GM19455 (cell line): ENCODE measurements around the gene UQCR11.

Source experiments
- ATAC-seq: cut with Tn5 transposase; IDR thresholded peaks from one replicate; pipeline ENCODE4 v1.9.1; 2021; ENCODE audit not compliant: unreplicated experiment

Gene UQCR11

DNA sequence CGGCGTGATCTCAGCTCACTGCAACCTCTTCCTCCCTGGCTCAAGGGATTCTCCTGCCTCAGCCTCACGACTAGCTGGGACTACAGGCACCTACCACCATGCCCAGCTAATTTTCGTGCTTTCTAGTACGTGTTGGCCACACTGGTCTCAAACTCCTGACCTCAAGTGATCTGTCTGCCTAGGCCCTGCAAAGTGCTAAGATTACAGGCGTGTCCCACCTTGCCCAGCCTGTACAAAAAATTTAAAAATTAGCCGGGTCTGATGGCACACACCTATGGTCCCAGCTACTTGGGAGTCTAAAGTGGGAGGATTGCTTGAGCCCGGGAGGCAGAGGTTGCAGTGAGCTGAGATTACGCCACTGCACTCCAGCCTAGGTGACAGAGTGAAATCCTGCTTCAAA, 32.5 kb downstream of the UQCR11 start:
- ATAC-seq = no peak

- no peak for ATAC-seq
Measured at GRCh38 chr19:1571358-1571757, 33.9 kb downstream of the UQCR11 start.

- ATAC-seq = no peak
Measured at GRCh38 chr19:1570836-1571235, 34.4 kb downstream of the UQCR11 start.

- ATAC-seq = no peak
Measured at GRCh38 chr19:1569997-1570396, 35.3 kb downstream of the UQCR11 start.

- ATAC-seq = no peak
Measured at GRCh38 chr19:1568320-1569019, 36.8 kb downstream of the UQCR11 start, which contains the start of gene MEX3D. TSS of gene MEX3D (minus strand) at chr19:1568325. CDS start at chr19:1568058, 267 bp downstream.

- ATAC-seq = no peak
Measured at GRCh38 chr19:1567848-1568227, 37.4 kb downstream of the UQCR11 start.

- ATAC-seq = no peak
Measured at GRCh38 chr19:1567116-1567847, 38.0 kb downstream of the UQCR11 start.

- no peak for ATAC-seq
Measured at GRCh38 chr19:1566392-1567115, 38.7 kb downstream of the UQCR11 start.

GRCh38 chr19:1563251-1563650, 42.0 kb downstream of the UQCR11 start:
- ATAC-seq = no peak

GRCh38 chr19:1561236-1561842, 43.9 kb downstream of the UQCR11 start:
- no peak for ATAC-seq

- no peak for ATAC-seq
Measured at GRCh38 chr19:1560286-1560882, 44.9 kb downstream of the UQCR11 start.

DNA sequence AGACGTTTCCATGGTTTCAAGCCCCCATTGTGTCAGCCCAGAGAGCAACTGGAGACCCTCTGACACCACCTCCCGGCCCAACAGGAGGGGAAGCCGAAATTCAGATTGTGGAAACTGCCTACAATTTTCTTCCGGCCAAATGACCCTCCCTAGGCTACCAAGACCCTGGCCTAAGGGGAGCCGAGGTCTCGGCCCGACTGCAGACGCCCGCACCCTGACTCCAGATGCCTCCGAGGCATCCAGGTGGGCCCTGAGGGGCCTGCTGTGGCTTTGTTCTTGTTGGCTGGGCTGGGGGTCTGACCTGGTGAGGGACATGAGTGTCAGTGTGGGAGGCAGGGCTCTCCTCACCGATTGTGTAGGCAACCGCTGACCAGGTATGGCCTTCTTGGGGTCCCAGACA, 46.7 kb downstream of the UQCR11 start:
- ATAC-seq = no peak

DNA sequence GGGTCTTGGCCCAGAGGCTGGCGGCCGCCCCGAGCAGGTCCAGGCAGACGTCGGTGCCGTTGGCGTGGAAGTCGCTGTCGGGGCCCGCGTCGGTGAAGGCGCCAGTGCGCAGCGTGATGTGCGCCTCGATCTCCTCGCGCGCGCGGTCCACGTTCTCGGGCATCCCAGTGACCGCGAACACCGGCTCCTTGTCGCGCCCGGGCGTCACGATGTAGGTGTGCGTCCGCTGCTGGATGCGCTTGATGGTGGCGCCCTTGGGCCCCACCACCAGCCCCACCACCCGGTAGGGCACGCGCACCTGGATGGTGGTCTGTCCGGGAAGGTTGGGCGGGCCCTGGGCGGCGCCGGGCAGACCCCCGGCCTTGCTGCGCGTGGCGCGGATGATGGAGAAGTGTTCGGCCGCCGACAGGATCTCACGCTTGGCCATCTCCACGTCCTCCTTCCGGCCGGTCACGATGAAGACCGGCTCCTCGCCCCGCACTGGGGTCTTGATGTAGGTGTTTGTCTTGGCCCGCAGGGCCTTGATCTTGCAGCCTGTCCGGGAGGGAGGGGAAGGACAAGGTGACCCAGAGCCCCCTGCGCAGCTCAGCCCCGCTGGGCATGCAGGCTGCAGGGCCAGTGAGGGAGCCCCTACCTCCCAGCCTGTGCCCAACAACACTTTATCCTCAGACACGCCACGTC, 48.7 kb downstream of the UQCR11 start:
- ATAC-seq = no peak

- ATAC-seq = no peak
Measured at GRCh38 chr19:1555487-1556389, 49.5 kb downstream of the UQCR11 start.

DNA sequence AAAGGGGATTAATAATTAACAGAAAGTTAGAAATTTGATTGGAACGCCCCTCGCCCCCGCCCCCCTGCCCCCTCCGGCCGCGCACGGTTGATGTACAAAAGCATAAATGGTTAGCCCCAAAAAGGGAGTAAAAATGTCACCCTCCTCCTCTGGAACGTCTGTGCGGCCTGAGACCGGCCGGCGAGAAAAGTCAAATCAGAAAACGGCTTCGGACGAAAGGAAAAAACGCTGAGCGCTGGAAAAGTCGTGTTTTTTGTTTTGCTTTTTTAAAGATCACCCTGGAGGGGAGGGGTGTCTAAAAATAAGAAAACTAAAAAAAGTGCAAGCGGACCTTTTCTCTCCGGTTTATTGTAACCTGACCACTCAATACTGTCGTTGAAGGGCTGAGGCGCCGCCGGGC, 50.3 kb downstream of the UQCR11 start:
- no peak for ATAC-seq

- ATAC-seq = no peak
Measured at GRCh38 chr19:1553415-1553814, 51.8 kb downstream of the UQCR11 start.

- no peak for ATAC-seq
Measured at GRCh38 chr19:1551068-1552040, 53.9 kb downstream of the UQCR11 start.

DNA sequence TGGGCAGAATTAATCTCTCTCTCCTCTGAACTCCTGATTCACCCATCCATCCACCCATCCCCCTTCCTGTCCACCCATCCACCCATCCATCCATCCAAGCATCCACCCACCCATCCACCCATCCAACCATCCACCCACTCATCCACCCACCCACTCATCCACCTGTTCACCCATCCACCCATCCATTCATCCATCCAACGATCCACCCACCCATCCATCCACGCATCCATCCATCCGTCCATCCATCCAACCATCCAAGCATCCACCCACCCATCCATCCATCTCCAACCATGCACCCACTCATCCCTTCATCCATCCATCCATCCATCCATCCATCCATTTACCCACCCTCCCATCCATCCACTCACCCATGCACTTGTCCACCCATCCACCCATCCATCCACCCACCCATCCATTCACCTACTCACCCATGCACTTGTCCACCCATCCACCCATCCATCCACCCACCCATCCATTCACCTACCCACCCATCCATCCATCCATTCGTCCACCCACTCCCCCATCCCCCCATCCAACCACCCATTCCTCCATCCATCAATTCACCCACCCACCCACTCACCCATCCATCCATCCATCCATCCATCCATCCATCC, 55.8 kb downstream of the UQCR11 start:
- no peak for ATAC-seq
